Left lung (tissue), 10 donors: Measurements from ENCODE around the gene MALT1. TPM values are rescaled to one million over a fixed set of nuclear protein-coding genes. Genes with fewer than 3 reads are reported as not detected.

Experiments
- ATAC-seq: fragments of 200-7000 bp; cut with Tn5 transposase; one replicate; pipeline ENCODE4 v1.9.1; 2020; ENCODE audit warnings: moderate library complexity
- DNase-seq, 4 donors: peaks; one replicate each; pipeline ENCODE4 v3.0.0-alpha.2; 2013 to 2020
- H3K27ac ChIP-seq, 2 donors: fragments of 200-600 bp; sonication (generic) in 1 of 2; one replicate each; pipeline versions ENCODE4 v1.5.0 to v1.8.0; 2020 to 2021
- H3K27me3 ChIP-seq, 2 donors: fragments of 200-600 bp; sonication (generic) in 1 of 2; one replicate each; pipeline versions ENCODE4 v1.5.0 to v1.8.0; 2020 to 2021
- H3K36me3 ChIP-seq, 2 donors: fragments of 200-600 bp; sonication (generic) in 1 of 2; one replicate each; pipeline versions ENCODE4 v1.5.0 to v1.8.0; 2020 to 2021
- H3K4me1 ChIP-seq, 2 donors: fragments of 200-600 bp; one replicate each; pipeline ENCODE4 v1.8.0; 2021
- H3K4me3 ChIP-seq, 2 donors: fragments of 200-600 bp; sonication (generic) in 1 of 2; one replicate each; pipeline versions ENCODE4 v1.5.0 to v1.8.0; 2020 to 2021; ENCODE audit warnings: mild to moderate bottlenecking in 1 of 2
- H3K9me3 ChIP-seq, 2 donors: fragments of 200-600 bp; sonication (generic) in 1 of 2; one replicate each; pipeline versions ENCODE4 v1.5.0 to v1.8.0; 2020 to 2021
- intact Hi-C, 2 donors: fragments of 100-400 bp; cut with DNase I; formaldehyde crosslinking; loops; one replicate each; pipeline versions ENCODE4 v1.11.2 to v1.14.2; 2022
- polyA plus RNA-seq, 6 donors: library from polyadenylated mRNA; unstranded; fragments of 120-200 nt; gene quantifications; one replicate each; pipeline ENCODE4 v1.2.1, GENCODE V29; 2013; ENCODE audit not compliant: insufficient read length in 6 of 6
- total RNA-seq, 2 donors: library from RNA; stranded (reverse); fragmentation: NEBNext Ultra II Directional; extraction: Animal tissue kit (Norgen Biotek cat#: 25700); gene quantifications; one replicate each; pipeline ENCODE4 v1.2.1, GENCODE V29; 2021
- TF ChIP-seq, protein P1 (sequence below), 2 donors: fragments of 200-600 bp; sonication (generic) in 1 of 2; IDR thresholded peaks; one replicate each; pipeline versions ENCODE4 v1.5.0 to v1.8.0; 2021; ENCODE audit warnings: antibody characterized with exemption in 2 of 2
- donor health status: DM: no; HTN: yes; CAD: no.
- donor health status: DM: no; HTN: no; CAD: no.

MALT1 gene
- total and polyA plus RNA-seq, 8 donors: 17.1 to 31.4 (median 22.8) TPM

DNA sequence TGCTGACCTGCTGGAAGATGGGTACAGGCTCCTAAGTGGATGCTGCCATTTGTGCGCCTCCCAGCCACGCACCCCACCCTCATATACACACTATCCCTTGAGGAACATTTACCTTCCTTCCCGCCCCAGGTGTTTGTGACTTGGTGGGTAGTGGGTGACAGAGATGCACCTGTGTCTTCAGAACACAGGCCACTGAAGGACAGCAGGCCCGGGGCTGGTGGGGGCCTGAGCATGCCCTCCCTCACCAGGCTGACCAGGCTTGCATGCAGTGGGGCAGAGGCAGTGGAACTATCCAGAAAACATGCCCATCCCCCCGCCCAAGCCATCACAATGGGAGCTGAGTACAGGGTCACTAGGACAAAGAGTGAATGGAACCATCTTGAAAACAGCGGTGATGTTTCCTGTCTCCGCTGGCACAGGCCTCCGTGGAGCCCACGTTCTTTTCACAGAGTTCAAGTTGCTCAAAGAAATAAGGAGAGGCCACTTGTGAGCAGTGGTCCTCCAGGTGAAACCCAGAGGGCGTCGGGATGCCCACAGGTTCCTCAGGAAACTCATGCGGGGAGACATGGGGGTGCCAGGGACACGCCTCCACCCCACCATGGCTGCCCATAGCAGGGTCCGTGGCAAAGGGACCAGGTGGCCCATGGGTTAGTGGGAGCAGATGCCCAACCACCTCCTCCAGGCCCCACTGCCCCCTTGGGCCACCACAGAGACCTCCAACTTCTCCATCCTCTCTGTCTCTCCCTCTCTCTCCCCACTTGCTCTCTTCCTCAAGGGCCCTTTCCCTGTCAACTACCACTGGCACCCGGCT, 90.9 kb downstream of the MALT1 start:
- intact Hi-C loops: loop anchor here in 1 of 2 donors (2.0 kb wide), 1 partner anchor 231 kb away; no protein-coding TSS in a partner anchor
- no peaks in the 10 kb centered on the region for H3K9me3 ChIP-seq
- no peak overlapping the region for H3K4me3 ChIP-seq
- no peaks in the 10 kb centered on the region for H3K4me1 ChIP-seq
- DNase-seq: no peak
- H3K27ac ChIP-seq: no peak overlapping the region
- TF ChIP-seq, protein P1, sequence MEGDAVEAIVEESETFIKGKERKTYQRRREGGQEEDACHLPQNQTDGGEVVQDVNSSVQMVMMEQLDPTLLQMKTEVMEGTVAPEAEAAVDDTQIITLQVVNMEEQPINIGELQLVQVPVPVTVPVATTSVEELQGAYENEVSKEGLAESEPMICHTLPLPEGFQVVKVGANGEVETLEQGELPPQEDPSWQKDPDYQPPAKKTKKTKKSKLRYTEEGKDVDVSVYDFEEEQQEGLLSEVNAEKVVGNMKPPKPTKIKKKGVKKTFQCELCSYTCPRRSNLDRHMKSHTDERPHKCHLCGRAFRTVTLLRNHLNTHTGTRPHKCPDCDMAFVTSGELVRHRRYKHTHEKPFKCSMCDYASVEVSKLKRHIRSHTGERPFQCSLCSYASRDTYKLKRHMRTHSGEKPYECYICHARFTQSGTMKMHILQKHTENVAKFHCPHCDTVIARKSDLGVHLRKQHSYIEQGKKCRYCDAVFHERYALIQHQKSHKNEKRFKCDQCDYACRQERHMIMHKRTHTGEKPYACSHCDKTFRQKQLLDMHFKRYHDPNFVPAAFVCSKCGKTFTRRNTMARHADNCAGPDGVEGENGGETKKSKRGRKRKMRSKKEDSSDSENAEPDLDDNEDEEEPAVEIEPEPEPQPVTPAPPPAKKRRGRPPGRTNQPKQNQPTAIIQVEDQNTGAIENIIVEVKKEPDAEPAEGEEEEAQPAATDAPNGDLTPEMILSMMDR (IDR thresholded peaks at IDR 0.05): no peak
- H3K36me3 ChIP-seq: no peaks in the 10 kb centered on the region
- ATAC-seq: no peak
- peaks cover 0 to 47% of the 10 kb centered on the region in 2 donors for H3K27me3 ChIP-seq

DNA sequence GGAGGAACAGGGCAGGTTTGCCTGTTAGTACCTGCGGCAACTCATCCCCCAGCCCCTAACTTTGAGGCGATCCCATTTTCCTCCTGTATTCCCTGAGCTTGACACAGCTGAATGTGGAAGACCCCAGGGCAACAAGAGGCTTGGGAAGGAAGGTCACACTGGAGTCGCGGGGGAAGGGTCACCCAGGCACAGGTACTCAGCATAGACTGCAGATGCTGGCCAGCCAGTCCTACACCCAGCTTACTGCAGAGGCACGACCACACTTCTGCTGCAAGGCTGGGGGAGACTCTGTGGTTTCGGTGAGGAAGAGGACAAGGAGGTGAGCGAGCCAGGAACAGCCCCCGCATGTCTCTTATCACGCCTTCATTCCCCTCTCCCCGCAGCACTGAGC, 91.5 kb downstream of the MALT1 start:
- DNase-seq (no peak), ATAC-seq (no peak)
- Histone ChIP-seq H3K4me3 (no peak overlapping the region), H3K9me3 (no peaks in the 10 kb centered on the region), H3K36me3 (no peaks in the 10 kb centered on the region), H3K27ac (no peak overlapping the region), H3K4me1 (no peaks in the 10 kb centered on the region), H3K27me3 (peaks cover 0 to 50% of the 10 kb centered on the region in 2 donors)
- TF ChIP-seq, protein P1 (IDR thresholded peaks at IDR 0.05): no peak
- intact Hi-C loops: loop anchor here in 1 of 2 donors (2.0 kb wide), 1 partner anchor 232 kb away; no protein-coding TSS in a partner anchor

DNA sequence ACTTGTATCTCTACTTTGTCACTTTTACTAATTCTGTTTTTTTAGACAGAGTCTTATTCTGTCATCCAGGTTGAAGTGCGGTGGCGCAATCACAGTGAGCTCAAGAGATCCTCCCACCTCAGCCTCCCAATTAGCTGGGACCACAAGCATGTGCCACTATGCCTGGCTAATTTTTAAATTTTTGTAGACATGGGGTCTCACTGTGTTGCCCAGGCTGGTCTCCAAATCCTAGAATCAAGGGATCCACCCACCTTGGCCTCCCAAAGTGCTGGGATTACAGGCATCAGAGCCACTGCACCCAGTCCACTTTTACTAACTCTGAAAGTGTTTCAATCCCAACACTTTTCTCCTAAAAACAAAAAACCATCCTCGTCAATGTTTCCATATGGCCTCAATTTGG, 94.9 kb downstream of the MALT1 start:
- Histone ChIP-seq H3K27ac (no peak overlapping the region), H3K36me3 (no peaks in the 10 kb centered on the region), H3K9me3 (no peaks in the 10 kb centered on the region), H3K4me1 (peaks cover 0 to 9% of the 10 kb centered on the region in 2 donors), H3K4me3 (no peak overlapping the region), H3K27me3 (peaks cover 0 to 55% of the 10 kb centered on the region in 2 donors)
- TF ChIP-seq, protein P1 (IDR thresholded peaks at IDR 0.05): no peak
- ATAC-seq (no peak), DNase-seq (no peak)
- intact Hi-C loops: no loop called here

DNA sequence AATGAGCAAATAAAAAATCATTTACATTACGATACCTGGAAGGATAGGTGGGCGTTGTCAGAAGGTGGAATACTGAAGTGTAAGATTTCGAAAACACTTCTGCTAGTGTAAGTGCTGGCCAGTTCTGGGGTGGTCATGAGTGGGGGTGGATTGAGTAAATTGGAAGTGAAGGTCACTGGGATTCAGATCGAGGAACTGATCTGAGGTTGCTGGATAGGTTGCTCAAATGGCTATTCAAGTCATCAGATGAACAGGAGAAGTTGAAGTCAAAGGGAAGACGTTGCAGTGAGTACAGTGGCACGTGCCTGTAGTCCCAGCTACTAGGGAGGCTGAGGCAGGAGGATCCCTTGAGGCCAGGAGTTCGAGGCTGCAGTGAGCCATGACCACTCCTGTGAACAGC, 95.7 kb downstream of the MALT1 start:
- TF ChIP-seq, protein P1 (IDR thresholded peaks at IDR 0.05): no peak
- Histone ChIP-seq H3K27me3 (peaks cover 0 to 55% of the 10 kb centered on the region in 2 donors), H3K9me3 (no peaks in the 10 kb centered on the region), H3K27ac (no peak overlapping the region), H3K4me3 (no peak overlapping the region), H3K4me1 (peaks cover 0 to 9% of the 10 kb centered on the region in 2 donors), H3K36me3 (no peaks in the 10 kb centered on the region)
- DNase-seq (no peak), ATAC-seq (no peak)
- intact Hi-C loops: no loop called here

DNA sequence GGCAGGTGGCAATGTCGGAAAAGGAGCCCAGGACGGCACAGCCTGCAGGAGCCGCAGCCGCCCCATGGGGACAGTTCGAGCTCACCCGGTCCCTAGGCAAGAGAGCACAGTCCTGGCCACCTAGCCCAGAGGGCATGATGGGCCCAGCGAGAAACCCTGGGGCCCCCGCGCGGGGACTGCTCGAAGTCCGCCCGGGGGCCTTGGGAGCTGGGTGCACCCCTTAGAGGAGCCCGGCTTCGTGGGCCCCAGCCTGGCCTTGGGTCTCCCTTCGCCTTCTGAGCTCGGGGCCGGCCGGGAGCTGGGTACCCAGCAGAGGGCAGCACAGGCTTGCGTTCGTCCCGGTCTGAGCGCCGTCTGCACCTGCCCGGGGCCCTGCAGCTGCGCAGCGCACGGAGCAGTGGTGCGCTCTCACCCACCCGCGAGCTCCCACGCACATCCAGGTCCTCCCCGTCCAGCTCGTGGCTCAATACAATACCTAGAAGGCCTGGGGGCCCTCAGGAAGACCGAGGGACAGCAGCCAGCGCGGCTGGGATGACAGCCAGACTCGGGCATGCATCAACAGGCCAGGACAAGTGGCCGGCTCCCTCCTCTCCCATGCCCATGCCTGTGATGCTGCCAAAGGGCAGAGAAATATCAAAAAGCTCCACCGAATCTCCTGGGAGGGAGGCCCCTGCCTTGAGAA, 97.2 kb downstream of the MALT1 start:
- Histone ChIP-seq H3K4me1 (peaks cover 0 to 9% of the 10 kb centered on the region in 2 donors), H3K27me3 (peaks cover 0 to 55% of the 10 kb centered on the region in 2 donors), H3K27ac (no peak overlapping the region), H3K4me3 (peak overlapping the region in 1 of 2 donors; percentile 16), H3K9me3 (no peaks in the 10 kb centered on the region), H3K36me3 (no peaks in the 10 kb centered on the region)
- DNase-seq (peak; percentile 56 to 89 (median 68)), ATAC-seq (peak; percentile 97)
- intact Hi-C loops: no loop called here
- TF ChIP-seq, protein P1 (IDR thresholded peaks at IDR 0.05): peak; percentile 78 to 80
